ENCODE measurements around the gene MAGI1.
"Not testable (repeated sequence)": the region's sequence is repeated elsewhere in the genome, so short reads cannot be mapped to it uniquely, and the experiment has no call there.

The MAGI1 gene

GRCh38 chr3:65572175-65572777 is 466.4 kb downstream of the MAGI1 start:
- DNase-seq, result no peak

- no peak for DNase-seq
Measured at GRCh38 chr3:65569845-65570405, 468.8 kb downstream of the MAGI1 start.

GRCh38 chr3:65569129-65569528 is 469.6 kb downstream of the MAGI1 start:
- no peak for DNase-seq

GRCh38 chr3:65568497-65568896 is 470.2 kb downstream of the MAGI1 start:
- DNase-seq, result no peak

- not testable (repeated sequence) for DNase-seq
Measured at GRCh38 chr3:65565744-65566143, 473.0 kb downstream of the MAGI1 start.

GRCh38 chr3:65564483-65564882 is 474.2 kb downstream of the MAGI1 start:
- DNase-seq, result no peak

- no peak for DNase-seq
Measured at GRCh38 chr3:65563861-65564260, 474.9 kb downstream of the MAGI1 start.

GRCh38 chr3:65562447-65562846 is 476.3 kb downstream of the MAGI1 start:
- no peak for DNase-seq

- DNase-seq, result no peak
Measured at GRCh38 chr3:65561617-65562016, 477.1 kb downstream of the MAGI1 start.

GRCh38 chr3:65560901-65561300 is 477.8 kb downstream of the MAGI1 start:
- no peak for DNase-seq

GRCh38 chr3:65560133-65560532 is 478.6 kb downstream of the MAGI1 start:
- DNase-seq, result no peak

GRCh38 chr3:65559643-65560042 is 479.1 kb downstream of the MAGI1 start:
- DNase-seq, result no peak

- DNase-seq, result no peak
Measured at GRCh38 chr3:65558826-65559225, 479.9 kb downstream of the MAGI1 start.

- DNase-seq, result no peak
Measured at GRCh38 chr3:65557899-65558564, 480.7 kb downstream of the MAGI1 start.

- no peak for DNase-seq
Measured at GRCh38 chr3:65556934-65557577, 481.7 kb downstream of the MAGI1 start.

- no peak for DNase-seq
Measured at GRCh38 chr3:65552434-65552833, 486.3 kb downstream of the MAGI1 start.

GRCh38 chr3:65551945-65552344 is 486.8 kb downstream of the MAGI1 start:
- no peak for DNase-seq

- no peak for DNase-seq
Measured at GRCh38 chr3:65550137-65550536, 488.6 kb downstream of the MAGI1 start.

GRCh38 chr3:65549626-65549959 is 489.1 kb downstream of the MAGI1 start:
- no peak for DNase-seq

GRCh38 chr3:65548848-65549625 is 489.7 kb downstream of the MAGI1 start:
- DNase-seq, result peak in 28 of 56 donors; percentile 2 to 50 (median 22)

GRCh38 chr3:65545429-65545828 is 493.3 kb downstream of the MAGI1 start:
- DNase-seq, result no peak

GRCh38 chr3:65543391-65543790 is 495.3 kb downstream of the MAGI1 start:
- not testable (repeated sequence) for DNase-seq
